ENCODE data around the gene RPN1. TPM values are rescaled to one million over a fixed set of nuclear protein-coding genes. Genes with fewer than 3 reads are reported as not detected.

The RPN1 gene
- total and polyA plus RNA-seq, 2 of the 13 experiments (the other 11 are each of a cell fraction or from before 2014, with no cell fraction given), result 290 to 342 TPM

GRCh38 chr3:128613083-128613829 is 37.4 kb downstream of the RPN1 start (continued):
- TF ChIP-seq ZBTB10 (CRISPR knock-in tag; IDR thresholded peaks at IDR 0.05; ENCODE audit: borderline replicate concordance) (no peak), YY1 (IDR thresholded peaks at IDR 0.05; ENCODE audit: insufficient read depth, insufficient replicate concordance, low read depth, low read length) (no peak), MAX (IDR thresholded peaks at IDR 0.05) (peak; percentile 58; the same call in 1 of the 2 replicates), ZNF205 (CRISPR knock-in tag; IDR thresholded peaks at IDR 0.05) (no peak), ARID4A (CRISPR knock-in tag; IDR thresholded peaks at IDR 0.05; ENCODE audit: borderline replicate concordance) (peak; percentile 34; the same call in 1 of the 2 replicates), ETV6 (CRISPR knock-in tag; conservative IDR thresholded peaks at IDR 0.05) (no peak), TOPORS (CRISPR knock-in tag; IDR thresholded peaks at IDR 0.05) (no peak), ZFP91 (CRISPR knock-in tag; IDR thresholded peaks at IDR 0.05; ENCODE audit: borderline replicate concordance) (peak; percentile 49; the same call in 1 of the 2 replicates), ZNF18 (CRISPR knock-in tag; IDR thresholded peaks at IDR 0.05; ENCODE audit: insufficient replicate concordance) (no peak), ZNF589 (CRISPR knock-in tag; conservative IDR thresholded peaks at IDR 0.05) (no peak), NFKBIZ (CRISPR knock-in tag; IDR thresholded peaks at IDR 0.05) (no peak), ZNF138 (CRISPR knock-in tag; IDR thresholded peaks at IDR 0.05; ENCODE audit: low read depth) (no peak), CTCF (CRISPR knock-in tag; IDR thresholded peaks at IDR 0.05) (peak; percentile 42)

Data from HepG2 (cell line).